ENCODE results near the gene RBMS1. TPM values are rescaled to one million over a fixed set of nuclear protein-coding genes. Genes with fewer than 3 reads are reported as not detected.

Gene RBMS1
- polyA plus RNA-seq, 2 of the 4 experiments (the other 2 are of a cell fraction): 51.9 to 108 TPM

- Histone ChIP-seq H3K4me1 (peaks cover 21% of the 10 kb centered on the region), H3K27ac (no peak overlapping the region), H3K4me3 (no peak overlapping the region), H3K4me2 (no peak overlapping the region), H3K9me3 (no peaks in the 10 kb centered on the region)
- no peak for DNase-seq (ENCODE audit: low read depth in 1 of 2, low spot score in 1 of 2)
- 88% methylated on average over 6 of the region's 6 CpGs for WGBS (ENCODE audit: missing lambda C conversion rate)
- ChIA-PET CTCF (interaction anchor here (2.5 kb wide), 1 partner anchor 10 kb away, joined by 5 read pairs; no protein-coding TSS in a partner anchor), POLR2A (no interaction called here)
- no peak for ATAC-seq
- FAIRE-seq: no peak
- no peak for TF ChIP-seq RFX5 (IDR thresholded peaks at IDR 0.05)
- no peak for TF ChIP-seq BCL3 (IDR thresholded peaks at IDR 0.05)
- TF ChIP-seq POLR2AphosphoS2 (conservative IDR thresholded peaks at IDR 0.05; ENCODE audit: low read length): no peak
- no peak for TF ChIP-seq HES2 (IDR thresholded peaks at IDR 0.05)
- no peak for TF ChIP-seq KDM1A (IDR thresholded peaks at IDR 0.05; ENCODE audit: low read depth)
- TF ChIP-seq HOXA7 (CRISPR knock-in tag; IDR thresholded peaks at IDR 0.05): no peak
- no peak for TF ChIP-seq JUNB (IDR thresholded peaks at IDR 0.05)
- TF ChIP-seq SMC3 (IDR thresholded peaks at IDR 0.05): no peak
- TF ChIP-seq HEYL (CRISPR knock-in tag; IDR thresholded peaks at IDR 0.05): no peak
- no peak for TF ChIP-seq TFCP2L1 (CRISPR knock-in tag; IDR thresholded peaks at IDR 0.05)
- no peak for TF ChIP-seq ELK1 (IDR thresholded peaks at IDR 0.05; ENCODE audit: low read depth, low read length)
Observed at GRCh38 chr2:160469164-160469563, 24.4 kb downstream of the RBMS1 start.

GRCh38 chr2:160467086-160467485, 26.5 kb downstream of the RBMS1 start:
- CTCF ChIA-PET: no interaction called here

More at GRCh38 chr2:160467086-160467485, 26.5 kb downstream of the RBMS1 start:
- Histone ChIP-seq H3K27ac (no peak overlapping the region), H3K4me1 (peaks cover 8% of the 10 kb centered on the region; the same call in 2 of the 3 replicates), H3K4me3 (no peak overlapping the region), H3K4me2 (no peak overlapping the region), H3K9me3 (no peaks in the 10 kb centered on the region)
- ATAC-seq (no peak), FAIRE-seq (no peak), DNase-seq (ENCODE audit: low read depth in 1 of 2, low spot score in 1 of 2) (no peak)
- TF ChIP-seq EP300 (IDR thresholded peaks at IDR 0.05) (no peak), TP53 (CRISPR knock-in tag; IDR thresholded peaks at IDR 0.05) (no peak), ZFP36 (IDR thresholded peaks at IDR 0.05; ENCODE audit: borderline replicate concordance, partially characterized antibody) (no peak), SREBF2 (IDR thresholded peaks at IDR 0.05) (no peak), PBX3 (IDR thresholded peaks at IDR 0.05) (no peak), BCL3 (IDR thresholded peaks at IDR 0.05) (no peak), MAZ (IDR thresholded peaks at IDR 0.05; ENCODE audit: borderline replicate concordance, low read depth, low read length) (no peak), ZC3H11A (IDR thresholded peaks at IDR 0.05) (no peak), ATOH8 (CRISPR knock-in tag; IDR thresholded peaks at IDR 0.05; ENCODE audit: low read depth) (no peak), CBX8 (IDR thresholded peaks at IDR 0.05) (no peak), CBX2 (IDR thresholded peaks at IDR 0.05; ENCODE audit: borderline replicate concordance, low read depth) (no peak), PHF8 (IDR thresholded peaks at IDR 0.05; ENCODE audit: borderline replicate concordance, low read depth) (no peak), NFE2L2 (conservative IDR thresholded peaks at IDR 0.05; ENCODE audit: low read length) (no peak), JUNB (IDR thresholded peaks at IDR 0.05) (no peak), CHD2 (IDR thresholded peaks at IDR 0.05; ENCODE audit: low read length, partially characterized antibody) (no peak), KDM5A (IDR thresholded peaks at IDR 0.05) (no peak), ELK1 (IDR thresholded peaks at IDR 0.05; ENCODE audit: low read depth, low read length) (no peak)
- POLR2A ChIA-PET: no interaction called here
- 91% methylated on average over 6 of the region's 6 CpGs for WGBS (ENCODE audit: missing lambda C conversion rate)
